NCI-H1092 (cell line): ENCODE data around the gene ZBED3.
"Not testable (repeated sequence)": the region's sequence is repeated elsewhere in the genome, so short reads cannot be mapped to it uniquely, and the experiment has no call there.

ENCODE experiments used
- DNase-seq: peaks from one replicate; lab custom pipeline; 2025; lab: John Stamatoyannopoulos, UW

ZBED3 gene, protein sequence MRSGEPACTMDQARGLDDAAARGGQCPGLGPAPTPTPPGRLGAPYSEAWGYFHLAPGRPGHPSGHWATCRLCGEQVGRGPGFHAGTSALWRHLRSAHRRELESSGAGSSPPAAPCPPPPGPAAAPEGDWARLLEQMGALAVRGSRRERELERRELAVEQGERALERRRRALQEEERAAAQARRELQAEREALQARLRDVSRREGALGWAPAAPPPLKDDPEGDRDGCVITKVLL

DNA sequence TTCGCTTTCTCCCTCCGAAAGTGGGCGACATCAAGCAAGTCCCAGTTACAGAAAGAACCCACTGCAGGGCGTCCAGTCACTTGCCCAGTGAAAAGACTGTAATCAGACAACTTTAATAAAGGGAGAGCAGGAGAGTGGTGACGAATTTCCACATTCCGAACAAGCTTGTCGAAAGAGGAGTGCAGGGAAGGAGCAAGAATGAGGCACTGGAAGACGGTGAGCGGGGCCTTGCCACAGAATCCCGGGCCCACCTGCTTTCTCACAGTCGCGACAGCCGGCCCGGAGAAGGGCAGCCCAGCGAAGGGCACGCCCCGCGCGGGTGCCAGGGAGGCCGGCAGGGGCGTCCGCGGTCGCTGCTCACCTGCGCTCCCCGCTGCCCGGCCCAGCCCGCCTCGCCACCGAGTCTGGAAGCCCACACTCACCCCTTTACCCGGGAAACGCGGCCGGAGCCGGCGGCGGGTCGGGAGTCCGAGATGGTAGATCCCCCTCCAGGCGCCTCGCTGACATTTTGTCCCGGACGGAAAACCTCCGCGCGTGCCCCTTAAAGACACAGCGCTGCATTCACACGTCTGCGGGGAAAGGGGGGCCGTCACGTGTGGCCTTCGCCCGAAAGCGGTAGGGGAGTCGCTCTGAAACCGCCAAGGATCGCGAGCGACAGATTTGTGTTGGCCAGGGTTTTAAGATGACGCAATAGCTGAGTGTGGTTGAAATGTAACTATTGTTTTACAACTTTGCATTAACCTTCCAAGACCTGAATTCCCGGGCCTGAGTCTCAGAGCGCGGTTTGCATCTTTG lies at the start of gene ZBED3:
ZBED3 (minus strand) TSS at position 597 of the 795 bp plus-strand sequence. CDS start 9,407 bp downstream, outside the sequence.
- peak; percentile 50 for DNase-seq

DNA sequence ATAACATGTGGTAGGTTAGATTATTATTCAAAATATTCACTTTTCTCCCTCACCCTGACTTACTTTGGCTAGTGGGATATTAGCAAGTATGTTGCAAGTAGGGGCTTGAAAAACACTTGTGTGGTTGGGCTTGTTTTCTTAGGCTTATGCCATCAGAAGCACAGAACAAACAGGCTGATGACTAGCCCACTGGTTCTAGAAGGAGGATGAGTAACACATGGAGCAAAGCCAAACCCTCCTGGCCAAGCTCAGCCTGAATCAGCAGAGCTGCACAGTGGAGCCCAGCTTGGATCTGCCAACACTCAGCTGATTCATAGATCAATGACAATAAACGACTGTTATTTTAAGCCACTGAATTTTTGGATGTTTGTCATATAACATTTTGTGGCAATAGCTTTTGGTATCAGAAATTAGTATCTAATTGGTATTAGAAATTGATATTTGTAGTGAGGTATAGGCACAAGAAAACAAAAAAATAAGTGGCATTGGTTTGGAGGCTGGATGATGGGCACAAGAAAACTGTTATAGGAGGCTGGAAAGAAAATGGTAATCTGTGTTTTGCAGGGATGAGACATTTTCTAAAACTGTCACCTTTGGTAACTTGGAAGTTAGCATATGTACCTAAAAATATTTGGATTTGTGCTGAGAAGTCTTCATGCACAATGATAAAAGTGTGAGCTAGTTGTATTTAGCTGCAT lies 46.1 kb upstream of the ZBED3 start:
- DNase-seq: no peak

DNA sequence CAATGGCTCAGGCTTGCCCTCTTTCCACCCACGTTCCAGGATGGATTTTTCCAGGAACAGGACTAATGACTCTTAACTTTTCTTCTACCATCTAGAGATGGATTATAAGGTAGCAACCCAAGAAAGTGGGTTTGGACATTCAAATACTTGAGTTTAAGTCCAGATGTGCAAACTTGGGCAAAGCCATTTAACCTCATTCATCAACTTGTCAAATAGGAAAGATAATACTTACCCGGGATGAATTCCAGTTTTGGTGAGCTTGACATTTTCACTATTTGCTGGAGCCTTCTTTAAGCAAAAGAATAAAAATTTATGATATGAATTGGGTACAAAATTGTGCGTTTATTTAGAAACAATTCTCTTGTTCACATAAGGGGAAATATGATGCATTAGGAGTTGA lies 44.3 kb upstream of the ZBED3 start:
- DNase-seq: no peak

DNA sequence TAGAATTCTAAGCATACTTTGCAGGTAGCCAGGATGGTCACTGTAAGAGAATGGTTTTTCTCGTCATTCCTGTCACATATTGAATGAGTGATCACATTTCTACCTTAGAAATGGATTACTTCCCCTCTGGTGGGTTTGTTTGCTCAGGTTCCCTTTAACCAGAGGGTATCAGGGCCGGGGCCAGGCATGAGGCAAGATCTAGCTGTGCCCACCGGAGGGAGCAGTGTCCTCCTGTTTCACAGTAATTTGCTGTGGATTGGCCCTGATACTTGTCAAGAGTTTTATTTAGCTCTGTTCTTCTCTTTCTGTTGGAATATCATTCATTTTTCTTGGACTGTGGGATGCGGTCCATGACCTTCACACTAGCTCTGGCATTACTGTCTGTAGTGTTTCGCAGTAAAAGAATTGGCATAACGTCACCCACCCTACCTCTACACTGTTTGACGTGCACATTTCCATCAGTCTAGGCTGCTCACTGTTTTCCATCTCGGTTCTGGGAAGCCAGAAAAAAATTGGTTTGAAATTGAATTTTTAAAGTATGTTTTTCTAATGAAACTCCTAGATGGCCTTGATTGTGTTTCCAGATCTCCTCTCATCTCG lies 42.4 kb upstream of the ZBED3 start:
- DNase-seq: no peak

DNA sequence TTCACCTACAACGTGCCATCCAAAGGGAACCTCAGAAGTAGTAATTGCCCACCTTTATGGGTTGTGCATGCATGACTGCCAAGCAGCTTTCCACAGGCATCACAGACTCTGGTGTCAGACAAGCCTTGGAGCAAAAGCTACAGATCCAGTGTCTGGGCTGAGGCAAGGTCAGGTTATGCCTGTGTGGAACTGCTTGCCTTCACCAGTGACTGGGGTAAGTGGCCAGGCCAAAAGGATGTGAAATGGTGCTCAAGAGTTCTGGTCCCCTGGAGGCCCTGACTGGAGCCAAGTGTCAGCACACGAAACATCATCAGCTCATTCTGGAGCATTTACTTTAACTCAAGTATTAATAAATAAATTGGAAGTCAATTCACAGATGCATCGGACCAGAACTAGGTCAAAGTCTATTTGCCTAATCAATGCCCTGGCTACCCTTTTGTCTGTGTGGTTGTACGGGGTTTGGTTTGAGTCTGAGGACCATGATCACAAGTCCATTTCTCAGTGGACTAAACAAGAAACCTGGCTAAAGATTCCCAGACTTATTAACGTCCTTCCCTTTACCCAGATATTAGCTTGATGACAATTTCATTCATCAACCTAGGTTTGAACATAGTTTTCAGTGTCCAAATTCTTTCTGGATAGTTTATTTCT lies 41.5 kb upstream of the ZBED3 start:
- no peak for DNase-seq

DNA sequence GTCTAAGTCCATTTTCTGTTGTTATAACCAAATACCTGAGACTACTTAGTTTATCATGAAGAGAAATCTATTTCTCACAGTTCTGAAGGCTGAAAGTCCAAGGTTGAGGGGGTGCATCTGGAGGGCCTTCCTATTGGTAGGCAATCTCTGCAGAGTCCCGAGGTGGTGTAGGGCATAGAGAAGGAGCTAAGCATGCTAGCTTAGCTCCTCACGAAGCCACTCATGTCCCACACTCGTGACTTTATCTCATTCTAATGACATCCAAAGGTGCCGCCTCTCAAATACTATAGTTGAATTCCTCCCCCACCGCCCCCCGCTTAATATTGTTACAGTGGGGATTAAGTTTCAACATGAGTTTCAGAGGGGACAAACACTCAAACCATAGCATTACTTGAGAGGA lies 36.0 kb upstream of the ZBED3 start:
- no peak for DNase-seq

DNA sequence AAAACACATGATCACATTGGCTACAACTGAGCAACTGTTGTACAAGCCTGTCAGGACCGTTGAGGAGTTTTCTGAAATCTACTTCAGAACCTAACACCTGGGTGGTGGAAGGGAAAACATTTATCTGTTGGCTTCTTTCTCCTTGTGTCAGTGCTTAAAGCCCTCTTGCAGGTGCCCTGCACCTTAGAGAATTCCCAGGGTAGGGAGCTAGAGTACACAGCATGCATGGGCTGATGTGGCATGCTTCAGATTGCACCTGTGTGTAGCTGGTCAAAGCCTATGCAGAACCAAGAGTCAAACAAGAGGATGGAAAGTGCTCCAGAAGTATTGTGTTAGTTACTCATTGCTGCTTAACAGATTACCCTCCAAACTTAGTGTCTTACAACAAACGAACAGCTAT lies 33.6 kb upstream of the ZBED3 start:
- DNase-seq: no peak

DNA sequence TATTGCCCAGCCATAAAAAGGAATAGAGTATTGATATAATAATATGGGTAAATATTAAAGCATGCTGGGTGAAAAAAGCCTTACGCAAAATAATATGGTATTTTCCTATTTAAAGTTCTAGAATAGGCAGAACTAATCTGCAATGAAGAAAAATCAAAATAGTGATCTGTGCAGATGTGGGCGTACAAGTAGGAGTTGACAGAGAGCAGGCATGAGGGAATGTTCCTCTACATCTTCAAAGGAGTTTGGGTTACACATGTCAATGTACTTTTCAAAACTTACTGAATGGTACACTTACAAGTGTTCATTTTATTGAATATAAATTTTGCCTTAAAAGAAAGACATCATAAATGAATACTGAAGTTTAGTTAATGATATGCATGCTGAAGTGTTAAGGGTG lies 33.0 kb upstream of the ZBED3 start:
- no peak for DNase-seq

DNA sequence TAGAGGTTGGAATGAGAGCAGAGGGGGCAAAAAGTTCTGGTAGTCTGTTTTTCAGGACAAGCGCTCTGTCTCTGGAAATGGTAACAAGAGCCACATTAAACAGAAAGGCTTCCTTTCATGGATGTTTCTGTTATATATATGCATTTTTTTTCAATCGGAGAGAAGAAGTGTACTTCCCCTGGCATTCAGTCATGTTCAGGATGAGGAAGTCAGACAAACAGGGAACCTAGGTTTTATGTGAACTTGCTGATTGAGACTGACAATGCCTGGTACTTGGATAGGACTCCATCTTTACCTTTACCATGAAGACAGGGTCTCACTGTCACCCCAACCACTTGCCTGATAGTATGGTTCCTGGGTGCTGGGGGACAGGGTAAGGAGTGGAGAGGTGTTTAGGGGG lies 30.1 kb upstream of the ZBED3 start:
- no peak for DNase-seq

DNA sequence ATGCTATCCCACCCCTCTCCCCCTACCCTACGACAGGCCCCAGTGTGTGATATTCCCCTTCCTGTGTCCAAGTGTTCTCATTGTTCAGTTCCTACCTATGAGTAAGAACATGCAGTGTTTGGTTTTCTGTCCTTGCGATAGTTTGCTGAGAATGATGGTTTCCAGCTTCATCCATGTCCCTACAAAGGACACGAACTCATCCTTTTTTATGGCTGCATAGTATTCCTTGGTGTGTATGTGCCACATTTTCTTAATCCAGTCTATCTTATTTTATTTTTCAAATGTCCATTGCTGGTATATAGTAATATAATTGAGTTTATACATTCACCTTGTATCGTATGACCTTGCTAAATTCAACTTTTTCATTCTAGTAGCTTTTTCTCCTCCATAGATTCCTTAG lies 19.9 kb upstream of the ZBED3 start:
- DNase-seq: not testable (repeated sequence)

DNA sequence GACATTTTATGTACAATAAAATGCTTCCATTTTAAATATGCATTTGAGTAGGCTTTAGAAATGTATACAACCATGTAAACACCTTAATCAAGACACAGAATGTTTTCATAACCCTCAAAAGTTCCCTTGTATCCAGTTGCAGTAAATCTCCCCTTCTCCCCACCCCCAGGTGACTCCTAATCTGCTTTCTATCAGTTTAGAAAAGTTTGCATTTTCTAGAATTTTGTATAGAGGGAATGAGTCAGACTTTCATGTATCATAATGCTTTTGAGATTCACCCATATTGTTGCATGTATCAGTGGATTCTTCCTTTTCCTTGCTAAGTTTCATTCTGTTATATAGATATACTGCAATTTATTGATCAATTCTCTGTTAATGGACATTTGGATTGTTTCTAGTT lies 17.7 kb upstream of the ZBED3 start:
- DNase-seq: no peak

DNA sequence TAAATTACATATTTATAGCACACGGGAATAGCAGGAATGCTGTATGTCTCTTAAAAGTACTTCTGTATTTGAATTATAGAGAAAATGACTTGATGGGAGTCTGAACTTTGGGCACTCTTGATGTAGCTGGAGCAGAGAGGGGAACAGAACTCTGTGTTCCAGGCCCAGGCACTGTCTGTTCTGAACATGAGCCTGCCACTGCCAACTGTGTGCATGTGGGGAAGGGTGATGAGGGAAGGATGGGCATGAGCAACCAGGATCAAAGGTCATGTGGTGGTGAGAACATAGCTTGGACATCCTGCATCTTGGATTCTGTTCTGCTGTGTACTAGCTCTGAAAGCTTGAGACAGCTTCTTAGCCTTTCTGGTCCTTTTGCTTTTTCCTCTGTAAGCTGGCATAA lies 16.4 kb upstream of the ZBED3 start:
- DNase-seq: no peak

DNA sequence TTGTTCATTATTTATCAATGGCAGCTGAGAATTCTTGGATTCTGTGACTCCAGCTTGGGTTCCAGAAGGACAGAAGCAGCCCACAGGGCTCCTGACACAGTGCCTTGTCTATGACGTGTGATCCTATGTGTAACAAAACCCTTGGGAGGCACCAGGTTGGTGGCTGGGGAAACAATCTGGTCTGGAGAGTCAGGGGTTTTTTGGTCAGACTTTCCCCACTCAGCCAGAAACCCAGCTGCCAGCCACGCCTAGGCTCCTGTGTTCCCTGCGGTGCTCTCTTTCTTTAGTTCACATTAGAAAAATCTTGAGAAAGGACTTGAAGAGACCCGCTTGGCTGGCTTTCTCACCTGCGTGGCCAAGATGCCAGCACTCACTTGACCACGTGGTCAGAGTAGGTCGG lies 15.5 kb upstream of the ZBED3 start:
- DNase-seq: no peak

DNA sequence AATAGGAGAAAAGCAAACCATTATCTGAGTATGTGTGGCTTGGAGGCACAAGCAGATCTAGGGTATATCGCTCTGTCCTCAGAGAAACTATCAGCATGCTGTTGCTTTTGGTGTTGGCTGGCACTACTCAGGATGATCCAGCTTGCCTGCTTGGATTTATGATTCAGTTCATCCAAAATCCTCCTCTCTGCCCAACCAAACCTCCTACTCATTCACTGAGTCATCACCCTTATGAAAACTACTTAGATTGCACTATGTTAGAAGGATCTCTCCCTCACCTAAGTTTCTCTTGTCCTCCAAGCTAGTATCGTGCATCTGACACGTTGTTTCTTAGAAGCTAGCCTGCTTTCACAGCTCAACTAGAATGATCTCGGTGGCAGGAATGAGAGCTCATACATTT lies 14.2 kb upstream of the ZBED3 start:
- DNase-seq: no peak

DNA sequence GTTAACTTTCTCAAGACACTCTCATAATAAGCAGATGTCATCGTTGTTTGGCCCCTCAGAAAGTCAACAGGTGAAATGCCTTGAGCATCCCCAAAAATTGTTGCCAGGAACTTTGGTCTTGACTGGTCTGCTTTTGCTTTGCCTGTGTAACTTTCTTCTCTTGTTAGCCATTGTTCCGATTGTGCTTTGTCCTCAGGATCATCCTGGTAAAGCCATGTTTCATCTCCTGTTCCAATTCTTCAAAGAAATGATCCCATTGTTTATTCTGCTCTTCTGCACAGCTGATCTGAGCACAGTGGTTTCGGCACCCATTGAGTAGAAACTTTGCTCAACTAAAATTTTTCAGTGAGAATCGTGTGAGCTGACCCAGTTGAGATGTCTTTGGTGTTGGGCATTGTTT lies 8.1 kb upstream of the ZBED3 start:
- no peak for DNase-seq

DNA sequence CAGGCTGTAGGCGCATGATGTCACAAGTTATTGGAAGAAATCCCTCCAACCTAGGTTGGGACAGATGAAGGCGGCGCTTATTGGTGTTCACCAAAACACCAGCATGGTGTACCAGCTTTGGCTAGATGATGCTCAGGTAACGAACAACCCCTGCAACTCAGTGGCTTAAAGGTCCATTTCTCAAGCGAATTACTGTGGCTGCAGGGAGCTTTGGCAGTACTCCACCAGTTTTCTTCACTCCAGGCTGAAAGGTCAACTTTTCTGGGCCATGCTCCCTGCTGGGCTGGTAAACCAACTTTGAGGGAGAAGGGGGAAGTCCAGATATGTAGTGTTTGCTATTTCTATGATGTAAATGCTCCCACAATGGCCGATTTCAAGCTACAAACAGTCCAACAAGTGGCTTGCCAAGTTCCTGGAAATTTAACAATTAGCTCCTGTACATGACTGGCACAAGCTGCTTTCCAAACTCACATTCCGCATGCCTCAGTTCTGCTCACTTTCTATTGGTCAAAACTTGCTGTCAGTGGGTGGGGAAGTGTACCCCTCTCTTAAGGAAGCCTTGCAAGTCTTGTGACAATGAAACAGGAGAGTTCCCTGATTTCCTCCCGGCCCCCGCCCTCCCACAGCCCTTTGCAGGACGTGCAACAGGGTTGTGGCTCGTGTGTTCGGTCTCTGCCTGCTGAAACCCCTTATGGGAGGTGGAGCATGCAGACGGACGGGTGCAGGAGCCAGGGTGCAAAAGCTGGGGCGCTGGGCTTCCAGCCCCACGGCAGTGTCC lies 588 bp upstream of the ZBED3 start:
- DNase-seq: no peak

DNA sequence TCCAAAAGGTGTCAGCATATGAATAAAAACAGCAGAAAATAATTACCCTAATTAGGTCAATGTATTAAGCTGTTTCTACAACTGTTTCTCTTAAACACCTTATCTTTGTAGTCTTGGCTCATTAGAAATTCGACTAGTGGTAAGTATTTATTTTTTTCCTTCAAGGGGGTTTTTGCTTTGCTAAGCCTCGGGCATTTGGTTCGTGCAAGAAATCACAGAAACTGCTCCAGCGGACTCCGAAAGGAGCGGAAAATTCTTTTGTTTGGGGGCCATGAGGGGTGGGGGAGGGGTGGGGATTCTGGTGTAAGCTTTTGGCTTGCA lies 757 bp downstream of the ZBED3 start:
- peak; percentile 66 for DNase-seq

DNA sequence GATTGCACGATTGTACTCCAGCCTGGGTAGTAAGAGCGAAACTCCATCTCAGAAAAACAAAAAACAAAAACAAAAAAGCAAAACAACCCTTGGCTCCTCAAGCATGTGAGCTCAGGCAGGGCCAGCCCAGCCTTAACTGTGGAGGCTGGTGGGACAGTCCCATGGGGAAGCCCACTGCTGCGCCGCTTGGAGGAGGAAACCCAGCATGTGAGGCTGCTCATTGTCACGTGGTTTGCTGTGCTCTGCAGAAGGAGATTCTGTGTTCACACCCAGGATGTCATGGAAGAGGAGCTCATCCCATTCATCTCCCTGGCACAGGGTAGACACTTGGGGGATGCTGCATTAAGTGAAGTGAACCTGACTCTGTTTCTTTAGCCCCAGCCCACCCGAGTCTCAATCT lies 4.0 kb downstream of the ZBED3 start:
- no peak for DNase-seq

DNA sequence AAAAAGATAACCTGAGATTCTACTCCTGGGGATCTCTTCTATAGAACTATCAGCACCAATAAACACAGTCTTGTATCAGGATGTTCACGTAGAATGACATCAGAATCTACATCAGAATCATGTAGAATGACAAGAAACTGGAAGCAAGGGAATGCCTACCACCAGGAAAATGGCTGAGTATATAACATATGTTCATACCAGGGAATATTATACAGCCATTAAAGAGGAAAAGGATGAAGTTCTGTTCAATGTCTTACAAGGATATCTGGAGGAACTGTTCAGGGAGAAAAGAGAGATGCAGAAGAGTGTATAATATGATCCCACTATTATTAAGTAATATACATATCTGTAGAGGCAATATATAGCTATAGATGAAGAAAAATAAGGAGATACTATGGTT lies 4.8 kb downstream of the ZBED3 start:
- no peak for DNase-seq

DNA sequence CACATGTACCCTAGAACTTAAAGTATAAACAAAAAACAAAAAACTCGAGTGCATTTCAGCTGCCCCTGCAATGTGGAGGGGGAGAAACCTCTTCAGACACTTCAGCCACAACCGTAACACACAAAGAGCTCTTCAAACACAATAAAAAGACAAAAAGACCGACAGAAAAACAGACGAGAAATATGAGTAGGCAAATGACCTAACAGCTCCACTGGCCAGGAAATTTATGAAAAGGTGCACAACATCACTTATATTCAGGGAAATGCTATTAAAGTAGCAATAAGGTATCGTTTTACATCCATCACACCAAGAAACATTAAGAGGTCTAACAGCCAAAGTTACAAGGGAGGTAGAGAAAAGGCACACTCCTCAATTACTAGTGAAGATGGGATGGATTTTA lies 6.2 kb downstream of the ZBED3 start:
- peak; percentile 12 for DNase-seq

DNA sequence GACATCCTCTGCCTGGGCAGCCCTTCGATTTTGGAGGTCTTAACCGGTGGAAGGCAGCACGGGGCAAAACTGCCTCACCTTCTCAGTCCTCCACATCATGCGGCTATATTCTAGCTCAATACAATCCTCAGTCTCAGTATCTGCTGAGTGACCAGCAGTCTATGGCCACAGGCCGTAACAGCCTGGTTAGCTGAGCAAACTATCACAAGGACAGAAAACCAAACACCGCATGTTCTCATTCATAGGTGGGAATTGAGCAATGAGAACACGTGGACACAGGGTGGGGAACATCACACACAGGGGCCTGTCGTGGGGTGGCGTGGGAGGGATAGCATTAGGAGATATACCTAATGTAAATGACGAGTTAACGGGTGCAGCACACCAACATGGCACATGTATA lies 6.6 kb downstream of the ZBED3 start:
- DNase-seq: not testable (repeated sequence)

DNA sequence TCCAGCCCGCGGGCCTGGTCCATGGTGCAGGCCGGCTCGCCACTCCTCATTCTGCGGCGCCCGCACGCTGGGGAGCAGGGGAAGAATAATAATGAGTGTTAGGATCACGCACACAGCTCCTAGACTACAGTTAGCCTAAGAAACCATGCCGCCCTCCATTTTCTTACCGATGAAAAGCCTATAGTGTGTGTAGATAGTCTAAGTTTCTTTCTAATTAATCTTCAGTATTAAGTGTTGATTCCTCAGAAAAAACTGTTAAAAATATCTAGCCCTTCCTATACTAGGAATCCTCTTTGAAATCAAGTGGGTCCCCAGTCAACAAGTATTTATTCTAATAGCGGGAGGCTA lies 9.3 kb downstream of the ZBED3 start:
- DNase-seq: no peak
